Peyer's patch (tissue), 4 donors: ENCODE measurements around the gene KLHL34.

ENCODE experiments used
- CTCF ChIP-seq, 6 experiments: fragments of 450-650 bp in 4 of 6; fragments of 200-600 bp in 2 of 6; sonication (generic) in 1 of 6; IDR thresholded peaks; one replicate each; pipeline ENCODE4 v1.5.1; 2017 to 2019; ENCODE audit warnings: antibody characterized with exemption in 6 of 6, mild to moderate bottlenecking in 3 of 6, moderate library complexity in 1 of 6
- POLR2A ChIP-seq, 2 donors: fragments of 450-650 bp; IDR thresholded peaks; one replicate each; pipeline ENCODE4 v1.5.1; 2017; ENCODE audit warnings: antibody characterized with exemption in 2 of 2, mild to moderate bottlenecking in 2 of 2, moderate library complexity in 2 of 2

GRCh38 chrX:21700967-21701366 lies 42.8 kb upstream of the KLHL34 start:
- TF ChIP-seq POLR2A (IDR thresholded peaks at IDR 0.05): no peak
- no peak for TF ChIP-seq CTCF (IDR thresholded peaks at IDR 0.05)
